GM18867 (cell line): ENCODE measurements around the gene PNMA6F.
A peak's percentile ranks its signal among the peaks of the same experiment; 100 is the strongest.
"Not testable (repeated sequence)": the region's sequence is repeated elsewhere in the genome, so short reads cannot be mapped to it uniquely, and the experiment has no call there.

Source experiments
- ATAC-seq: cut with Tn5 transposase; IDR thresholded peaks from one replicate; pipeline ENCODE4 v1.9.1; 2021; ENCODE audit warnings: mild to moderate bottlenecking, moderate library complexity; ENCODE audit not compliant: unreplicated experiment

Gene PNMA6F

GRCh38 chrX:153336121-153336894, 14.7 kb upstream of the PNMA6F start:
- ATAC-seq = peak; percentile 42

GRCh38 chrX:153334654-153335295, 13.2 kb upstream of the PNMA6F start:
- no peak for ATAC-seq

- ATAC-seq = peak; percentile 88
Observed at GRCh38 chrX:153333821-153334653, 12.5 kb upstream of the PNMA6F start, which contains the start of gene ZNF275. Gene ZNF275, plus strand, starts transcription at chrX:153334153. Its CDS starts 2,527 bp downstream, at chrX:153336680.

GRCh38 chrX:153333266-153333665, 11.7 kb upstream of the PNMA6F start:
- no peak for ATAC-seq

- ATAC-seq = no peak
Observed at GRCh38 chrX:153327561-153327960, 6.0 kb upstream of the PNMA6F start.

GRCh38 chrX:153320555-153321184, 897 bp downstream of the PNMA6F start:
- ATAC-seq = no peak

- not testable (repeated sequence) for ATAC-seq
Observed at GRCh38 chrX:153320047-153320443, 1.5 kb downstream of the PNMA6F start.

- ATAC-seq = no peak
Observed at GRCh38 chrX:153319295-153320046, 2.1 kb downstream of the PNMA6F start.

- no peak for ATAC-seq
Observed at GRCh38 chrX:153318811-153319210, 2.8 kb downstream of the PNMA6F start.

- no peak for ATAC-seq
Observed at GRCh38 chrX:153317996-153318722, 3.4 kb downstream of the PNMA6F start.

GRCh38 chrX:153317306-153317705, 4.3 kb downstream of the PNMA6F start:
- ATAC-seq = no peak

GRCh38 chrX:153312842-153313241, 8.7 kb downstream of the PNMA6F start:
- ATAC-seq = no peak

GRCh38 chrX:153312041-153312440, 9.5 kb downstream of the PNMA6F start:
- no peak for ATAC-seq

GRCh38 chrX:153310901-153311300, 10.7 kb downstream of the PNMA6F start:
- ATAC-seq = no peak

- ATAC-seq = no peak
Observed at GRCh38 chrX:153307276-153308178, 14.0 kb downstream of the PNMA6F start.

GRCh38 chrX:153306527-153307115, 14.9 kb downstream of the PNMA6F start:
- no peak for ATAC-seq

- no peak for ATAC-seq
Observed at GRCh38 chrX:153305972-153306371, 15.6 kb downstream of the PNMA6F start.
